ENCODE data around the gene ATP2B2. TPM values are rescaled to one million over a fixed set of nuclear protein-coding genes. Genes with fewer than 3 reads are reported as not detected.

ATP2B2 gene
- total and polyA plus RNA-seq, 10 of the 15 experiments (the other 5 are each of a cell fraction or from before 2014, with no cell fraction given): 0.04 TPM; not detected in 9

DNA sequence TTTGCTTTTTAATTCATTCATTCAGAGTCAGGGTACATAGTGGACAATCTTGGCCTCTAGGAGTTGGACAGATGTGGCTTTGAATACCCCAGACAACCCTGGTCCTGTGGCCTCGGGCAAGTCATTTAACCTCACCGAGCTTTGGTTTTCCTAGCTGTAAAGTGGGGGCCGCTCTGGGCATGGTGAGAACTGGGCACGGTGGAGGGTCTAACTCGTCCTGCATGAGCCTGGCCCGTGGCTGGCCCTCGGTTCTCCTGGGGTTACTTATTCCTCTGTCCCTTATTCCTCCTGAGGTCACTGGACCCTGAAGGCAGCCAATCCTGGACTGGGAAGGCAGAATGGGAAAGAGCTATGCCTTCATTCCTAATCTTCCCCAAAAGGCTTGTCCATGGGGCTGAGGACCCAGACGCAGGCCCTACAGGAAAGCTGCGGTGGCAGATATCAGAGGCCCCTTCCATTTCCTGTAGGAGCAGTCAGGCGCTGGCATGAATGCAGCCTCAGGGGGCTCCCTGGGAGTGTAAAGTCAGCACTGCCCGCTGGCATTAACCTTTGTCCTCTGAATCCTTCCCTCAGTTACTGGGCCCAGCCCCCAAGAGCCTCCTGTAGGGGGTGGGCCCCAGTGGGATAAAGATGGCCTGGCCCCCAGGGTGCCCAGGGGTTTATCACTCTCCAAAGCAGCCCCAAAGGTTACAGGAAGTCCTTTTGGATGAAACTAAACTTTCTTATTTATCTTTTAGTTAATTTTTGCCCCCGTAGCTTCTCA lies 166.6 kb downstream of the ATP2B2 start:
- no peak for ATAC-seq
- Histone ChIP-seq H3K36me3 (ENCODE audit: control insufficient read depth in 2 of 2, insufficient read depth in 2 of 2, low read length in 1 of 2) (no peaks in the 10 kb centered on the region), H2AFZ (ENCODE audit: control insufficient read depth, low read depth, low read length) (no peak overlapping the region), H3K9me3 (replicated peaks; ENCODE audit: control insufficient read depth, insufficient read depth, low read length) (no peaks in the 10 kb centered on the region), H3K9ac (ENCODE audit: control insufficient read depth, insufficient read depth, low read length) (no peak overlapping the region), H4K20me1 (ENCODE audit: control insufficient read depth, insufficient read depth) (no peaks in the 10 kb centered on the region), H3K4me3 (no peak overlapping the region), H3K27ac (ENCODE audit: control insufficient read depth, insufficient read depth) (no peak overlapping the region), H3K79me2 (ENCODE audit: control insufficient read depth, insufficient read depth, low read length) (no peaks in the 10 kb centered on the region), H3K4me2 (ENCODE audit: control insufficient read depth, insufficient read depth) (no peak overlapping the region), H3K27me3 (replicated peaks in 1 of 2; ENCODE audit: control insufficient read depth in 2 of 2, insufficient read depth in 2 of 2, low read length in 1 of 2) (no peaks in the 10 kb centered on the region; a peak in 1 of 4 replicates), H3K4me1 (ENCODE audit: control insufficient read depth, insufficient read depth, low read length) (no peaks in the 10 kb centered on the region)
- DNase-seq (ENCODE audit: low read depth, low spot score): no peak
- CTCF ChIA-PET: interaction anchor here (1.3 to 1.7 kb wide), 2 partner anchors 23 to 401 kb away, joined by 3 to 4 read pairs; no protein-coding TSS in a partner anchor
- WGBS (ENCODE audit: insufficient coverage, insufficient replicate concordance, low lambda C conversion rate, missing lambda C conversion rate): 14% methylated on average over 11 of the region's 12 CpGs
- SMC1A ChIA-PET (ENCODE audit: uncharacterized antibody, unreplicated experiment): no interaction called here
- no peak for FAIRE-seq
- no peak for TF ChIP-seq CREB1 (IDR thresholded peaks at IDR 0.05; ENCODE audit: low read depth)
- TF ChIP-seq, protein P1, sequence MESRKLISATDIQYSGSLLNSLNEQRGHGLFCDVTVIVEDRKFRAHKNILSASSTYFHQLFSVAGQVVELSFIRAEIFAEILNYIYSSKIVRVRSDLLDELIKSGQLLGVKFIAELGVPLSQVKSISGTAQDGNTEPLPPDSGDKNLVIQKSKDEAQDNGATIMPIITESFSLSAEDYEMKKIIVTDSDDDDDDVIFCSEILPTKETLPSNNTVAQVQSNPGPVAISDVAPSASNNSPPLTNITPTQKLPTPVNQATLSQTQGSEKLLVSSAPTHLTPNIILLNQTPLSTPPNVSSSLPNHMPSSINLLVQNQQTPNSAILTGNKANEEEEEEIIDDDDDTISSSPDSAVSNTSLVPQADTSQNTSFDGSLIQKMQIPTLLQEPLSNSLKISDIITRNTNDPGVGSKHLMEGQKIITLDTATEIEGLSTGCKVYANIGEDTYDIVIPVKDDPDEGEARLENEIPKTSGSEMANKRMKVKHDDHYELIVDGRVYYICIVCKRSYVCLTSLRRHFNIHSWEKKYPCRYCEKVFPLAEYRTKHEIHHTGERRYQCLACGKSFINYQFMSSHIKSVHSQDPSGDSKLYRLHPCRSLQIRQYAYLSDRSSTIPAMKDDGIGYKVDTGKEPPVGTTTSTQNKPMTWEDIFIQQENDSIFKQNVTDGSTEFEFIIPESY (IDR thresholded peaks at IDR 0.05): no peak
- TF ChIP-seq, protein P2, sequence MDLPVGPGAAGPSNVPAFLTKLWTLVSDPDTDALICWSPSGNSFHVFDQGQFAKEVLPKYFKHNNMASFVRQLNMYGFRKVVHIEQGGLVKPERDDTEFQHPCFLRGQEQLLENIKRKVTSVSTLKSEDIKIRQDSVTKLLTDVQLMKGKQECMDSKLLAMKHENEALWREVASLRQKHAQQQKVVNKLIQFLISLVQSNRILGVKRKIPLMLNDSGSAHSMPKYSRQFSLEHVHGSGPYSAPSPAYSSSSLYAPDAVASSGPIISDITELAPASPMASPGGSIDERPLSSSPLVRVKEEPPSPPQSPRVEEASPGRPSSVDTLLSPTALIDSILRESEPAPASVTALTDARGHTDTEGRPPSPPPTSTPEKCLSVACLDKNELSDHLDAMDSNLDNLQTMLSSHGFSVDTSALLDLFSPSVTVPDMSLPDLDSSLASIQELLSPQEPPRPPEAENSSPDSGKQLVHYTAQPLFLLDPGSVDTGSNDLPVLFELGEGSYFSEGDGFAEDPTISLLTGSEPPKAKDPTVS (IDR thresholded peaks at IDR 0.05; ENCODE audit: low read depth, low read length): no peak
- no peak for TF ChIP-seq MXI1 (IDR thresholded peaks at IDR 0.05; ENCODE audit: low read depth, low read length)
- TF ChIP-seq PAX8 (IDR thresholded peaks at IDR 0.05): no peak
- no peak for TF ChIP-seq TBL1XR1 (IDR thresholded peaks at IDR 0.05; ENCODE audit: low read depth, low read length)
- TF ChIP-seq RAD51 (IDR thresholded peaks at IDR 0.05): no peak
- no peak for TF ChIP-seq RUNX3 (IDR thresholded peaks at IDR 0.05; ENCODE audit: low read length)
- TF ChIP-seq CHD2 (IDR thresholded peaks at IDR 0.05; ENCODE audit: borderline replicate concordance, low read depth, low read length): no peak
- TF ChIP-seq NFYA (IDR thresholded peaks at IDR 0.05; ENCODE audit: borderline replicate concordance, low read depth, low read length): no peak
- no peak for TF ChIP-seq ZNF217 (IDR thresholded peaks at IDR 0.05)
- no peak for TF ChIP-seq NFIC (IDR thresholded peaks at IDR 0.05; ENCODE audit: low read depth, low read length)
- TF ChIP-seq SMC3 (IDR thresholded peaks at IDR 0.05; ENCODE audit: borderline replicate concordance, low read length): no peak
- no peak for TF ChIP-seq LARP7 (IDR thresholded peaks at IDR 0.05)
- TF ChIP-seq PML (IDR thresholded peaks at IDR 0.05; ENCODE audit: low read length): no peak
- TF ChIP-seq IKZF2 (IDR thresholded peaks at IDR 0.05): no peak
- no peak for TF ChIP-seq TCF3 (IDR thresholded peaks at IDR 0.05; ENCODE audit: borderline replicate concordance, insufficient read depth, low read depth, low read length)
- intact Hi-C loops (cut with micrococcal nuclease; ENCODE audit: unreplicated experiment) (no loop called here), in situ Hi-C loops (cut with MboI) (no loop called here)
- RAD21 ChIA-PET (ENCODE audit: unreplicated experiment): no interaction called here
- POLR2A ChIA-PET: no interaction called here
- BruUV-seq (replicated peaks): no TSS peak
